Karpas-422 (cell line): ENCODE results near the gene KRTAP7-1. TPM values are rescaled to one million over a fixed set of nuclear protein-coding genes. Genes with fewer than 3 reads are reported as not detected.
A peak's percentile ranks its signal among the peaks of the same experiment; 100 is the strongest.

Source experiments
- DNase-seq: peaks from one replicate; pipeline ENCODE4 v3.0.0-alpha.2; 2015
- H2AFZ ChIP-seq: fragments of 200-600 bp; sonication (generic); 2 replicates; pipeline ENCODE4 v1.6.1; 2014; ENCODE audit warnings: antibody characterized with exemption, low read length, mixed read lengths
- H3K27ac ChIP-seq: fragments of 200-600 bp; sonication (generic); 2 replicates; pipeline ENCODE4 v1.5.1; 2014; ENCODE audit warnings: mild to moderate bottlenecking, low read length, moderate library complexity
- H3K27me3 ChIP-seq: fragments of 200-600 bp; sonication (generic); 2 replicates; pipeline ENCODE4 v1.6.1; 2014; ENCODE audit warnings: low read length, mixed read lengths
- H3K36me3 ChIP-seq: fragments of 200-600 bp; sonication (generic); 2 replicates; pipeline ENCODE4 v1.6.1; 2014; ENCODE audit warnings: low read length, mixed read lengths; ENCODE audit not compliant: insufficient read depth
- H3K4me1 ChIP-seq: fragments of 200-600 bp; sonication (generic); 2 replicates; pipeline ENCODE4 v1.6.1; 2014; ENCODE audit warnings: mild to moderate bottlenecking, low read length, mixed read lengths
- H3K4me2 ChIP-seq: fragments of 200-600 bp; sonication (generic); 2 replicates; pipeline ENCODE4 v1.6.1; 2014; ENCODE audit warnings: low read length, low read depth, mild to moderate bottlenecking; ENCODE audit not compliant: poor library complexity, severe bottlenecking
- H3K4me3 ChIP-seq: fragments of 200-600 bp; sonication (generic); 2 replicates; pipeline ENCODE4 v1.5.1; 2014; ENCODE audit warnings: mild to moderate bottlenecking, antibody characterized with exemption, low read length, mixed read lengths
- H3K79me2 ChIP-seq: fragments of 200-600 bp; sonication (generic); 2 replicates; pipeline ENCODE4 v1.6.1; 2014; ENCODE audit warnings: mild to moderate bottlenecking, low read length, mixed read lengths
- H3K9ac ChIP-seq: fragments of 200-600 bp; sonication (generic); 2 replicates; pipeline ENCODE4 v1.6.0; 2014; ENCODE audit warnings: low read length
- H3K9me2 ChIP-seq: fragments of 200-600 bp; sonication (generic), shearing (Covaris generic); replicated peaks from 2 replicates; pipeline ENCODE4 v1.6.0; 2014; ENCODE audit warnings: mild to moderate bottlenecking, low read length, moderate library complexity; ENCODE audit not compliant: insufficient read depth
- H3K9me3 ChIP-seq: fragments of 300-700, 200-600 bp; sonication (generic); 2 replicates; pipeline ENCODE4 v1.6.1; 2014; ENCODE audit warnings: low read length, mixed read lengths
- H4K20me1 ChIP-seq: fragments of 200-600 bp; sonication (generic); 2 replicates; pipeline ENCODE4 v1.6.1; 2014; ENCODE audit warnings: mild to moderate bottlenecking, antibody characterized with exemption, low read length, low read depth; ENCODE audit not compliant: insufficient read depth
- total RNA-seq: library from RNA; depleted of rRNA; stranded (reverse); fragments of >200 nt; shearing (Covaris generic); gene quantifications from 2 replicates; pipeline ENCODE4 v1.2.3, GENCODE V29; 2014; ENCODE audit warnings: low replicate concordance; rRNA removed

The KRTAP7-1 gene
- not detected in 2 replicates for total RNA-seq

- DNase-seq = no peak
- Histone ChIP-seq H2AFZ (no peak within 1 kb of the TSS), H3K9ac (no peak within 1 kb of the TSS), H3K27me3 (no peaks in the 10 kb centered on the region), H3K4me2 (no peak within 1 kb of the TSS), H3K79me2 (no peaks in the 10 kb centered on the region), H3K9me3 (peaks cover 3% of the 10 kb centered on the region; the same call in 1 of the 2 replicates), H4K20me1 (no peaks in the 10 kb centered on the region), H3K4me3 (no peak within 1 kb of the TSS), H3K4me1 (no peaks in the 10 kb centered on the region), H3K27ac (no peak within 1 kb of the TSS), H3K36me3 (no peaks in the 10 kb centered on the region), H3K9me2 (no peaks in the 10 kb centered on the region)
These were observed at the start of gene KRTAP7-1 for GRCh38 chr21:30829659-30830058. KRTAP7-1 (minus strand) TSS chr21:30829759; CDS start chr21:30829698, 61 bp downstream.

GRCh38 chr21:30874526-30874925 lies 45.0 kb upstream of the KRTAP7-1 start:
- H3K9ac ChIP-seq = no peak overlapping the region
- no peaks in the 10 kb centered on the region for H3K9me2 ChIP-seq
- no peak for DNase-seq
- no peak overlapping the region for H3K4me3 ChIP-seq
- no peaks in the 10 kb centered on the region for H3K79me2 ChIP-seq
- no peaks in the 10 kb centered on the region for H3K9me3 ChIP-seq
- H4K20me1 ChIP-seq = no peaks in the 10 kb centered on the region
- no peaks in the 10 kb centered on the region for H3K27me3 ChIP-seq
- H3K36me3 ChIP-seq = no peaks in the 10 kb centered on the region
- no peak overlapping the region for H3K4me2 ChIP-seq
- no peak overlapping the region for H2AFZ ChIP-seq
- H3K4me1 ChIP-seq = no peaks in the 10 kb centered on the region
- no peak overlapping the region for H3K27ac ChIP-seq

- H3K4me2 ChIP-seq = no peak overlapping the region
- H2AFZ ChIP-seq = no peak overlapping the region
- H3K36me3 ChIP-seq = no peaks in the 10 kb centered on the region
- H3K27me3 ChIP-seq = no peaks in the 10 kb centered on the region
- H4K20me1 ChIP-seq = no peaks in the 10 kb centered on the region
- H3K9me3 ChIP-seq = peaks cover 5% of the 10 kb centered on the region; the same call in 1 of the 2 replicates
- H3K4me1 ChIP-seq = no peaks in the 10 kb centered on the region
- H3K27ac ChIP-seq = no peak overlapping the region
- no peaks in the 10 kb centered on the region for H3K79me2 ChIP-seq
- H3K9me2 ChIP-seq = no peaks in the 10 kb centered on the region
- DNase-seq = no peak
- H3K9ac ChIP-seq = no peak overlapping the region
- H3K4me3 ChIP-seq = no peak overlapping the region
These were observed 18.3 kb upstream of the KRTAP7-1 start for GRCh38 chr21:30847627-30848500.

GRCh38 chr21:30842990-30843389 lies 13.4 kb upstream of the KRTAP7-1 start:
- no peaks in the 10 kb centered on the region for H3K9me3 ChIP-seq
- H3K4me3 ChIP-seq = no peak overlapping the region
- DNase-seq = no peak

GRCh38 chr21:30839304-30839703 lies 9.7 kb upstream of the KRTAP7-1 start:
- DNase-seq = peak; percentile 65
- Histone ChIP-seq H3K9ac (no peak overlapping the region), H3K9me3 (no peaks in the 10 kb centered on the region), H3K36me3 (no peaks in the 10 kb centered on the region), H2AFZ (no peak overlapping the region), H4K20me1 (no peaks in the 10 kb centered on the region), H3K9me2 (no peaks in the 10 kb centered on the region), H3K4me3 (no peak overlapping the region), H3K4me1 (no peaks in the 10 kb centered on the region), H3K4me2 (no peak overlapping the region), H3K27me3 (no peaks in the 10 kb centered on the region), H3K79me2 (no peaks in the 10 kb centered on the region), H3K27ac (no peak overlapping the region)

More at GRCh38 chr21:30842990-30843389, 13.4 kb upstream of the KRTAP7-1 start:
- H3K9me2 ChIP-seq = no peaks in the 10 kb centered on the region
- no peaks in the 10 kb centered on the region for H3K36me3 ChIP-seq
- no peaks in the 10 kb centered on the region for H4K20me1 ChIP-seq
- H3K79me2 ChIP-seq = no peaks in the 10 kb centered on the region
- H2AFZ ChIP-seq = no peak overlapping the region
- H3K4me1 ChIP-seq = no peaks in the 10 kb centered on the region
- H3K4me2 ChIP-seq = no peak overlapping the region
- H3K9ac ChIP-seq = no peak overlapping the region
- H3K27me3 ChIP-seq = no peaks in the 10 kb centered on the region
- H3K27ac ChIP-seq = no peak overlapping the region

GRCh38 chr21:30838536-30838935 lies 9.0 kb upstream of the KRTAP7-1 start:
- no peaks in the 10 kb centered on the region for H3K4me1 ChIP-seq
- DNase-seq = no peak

GRCh38 chr21:30831194-30831765 lies 1.7 kb upstream of the KRTAP7-1 start:
- Histone ChIP-seq H2AFZ (no peak overlapping the region), H3K9me2 (no peaks in the 10 kb centered on the region), H3K36me3 (no peaks in the 10 kb centered on the region), H3K27me3 (no peaks in the 10 kb centered on the region), H3K4me2 (no peak overlapping the region), H3K9me3 (peaks cover 3% of the 10 kb centered on the region; the same call in 1 of the 2 replicates), H3K4me1 (no peaks in the 10 kb centered on the region), H3K4me3 (no peak overlapping the region), H3K79me2 (no peaks in the 10 kb centered on the region), H3K27ac (no peak overlapping the region), H3K9ac (no peak overlapping the region), H4K20me1 (no peaks in the 10 kb centered on the region)
- DNase-seq = peak; percentile 77

More at GRCh38 chr21:30838536-30838935, 9.0 kb upstream of the KRTAP7-1 start:
- H3K79me2 ChIP-seq = no peaks in the 10 kb centered on the region
- no peaks in the 10 kb centered on the region for H4K20me1 ChIP-seq
- no peaks in the 10 kb centered on the region for H3K9me2 ChIP-seq
- no peaks in the 10 kb centered on the region for H3K27me3 ChIP-seq
- H3K4me3 ChIP-seq = no peak overlapping the region
- no peak overlapping the region for H3K9ac ChIP-seq
- no peaks in the 10 kb centered on the region for H3K36me3 ChIP-seq
- no peaks in the 10 kb centered on the region for H3K9me3 ChIP-seq
- H2AFZ ChIP-seq = no peak overlapping the region
- H3K27ac ChIP-seq = no peak overlapping the region
- H3K4me2 ChIP-seq = no peak overlapping the region

- H3K9ac ChIP-seq = no peak overlapping the region
- H3K4me3 ChIP-seq = no peak overlapping the region
- H3K27me3 ChIP-seq = no peaks in the 10 kb centered on the region
- H3K9me2 ChIP-seq = no peaks in the 10 kb centered on the region
- no peak overlapping the region for H3K4me2 ChIP-seq
- no peaks in the 10 kb centered on the region for H3K9me3 ChIP-seq
- no peak overlapping the region for H2AFZ ChIP-seq
- H3K79me2 ChIP-seq = no peaks in the 10 kb centered on the region
- H3K4me1 ChIP-seq = no peaks in the 10 kb centered on the region
- no peak for DNase-seq
- no peaks in the 10 kb centered on the region for H4K20me1 ChIP-seq
- no peaks in the 10 kb centered on the region for H3K36me3 ChIP-seq
- H3K27ac ChIP-seq = no peak overlapping the region
These were observed 10.5 kb downstream of the KRTAP7-1 start for GRCh38 chr21:30818837-30819610.
